Cortex of kidney (tissue), 1 donor: Measurements from ENCODE around the gene KMT2B.
"Not testable (repeated sequence)": the region's sequence is repeated elsewhere in the genome, so short reads cannot be mapped to it uniquely, and the experiment has no call there.

ENCODE experiments used
- DNase-seq: peaks from one replicate; lab custom pipeline; 2025; lab: John Stamatoyannopoulos, UW

Gene KMT2B

DNA sequence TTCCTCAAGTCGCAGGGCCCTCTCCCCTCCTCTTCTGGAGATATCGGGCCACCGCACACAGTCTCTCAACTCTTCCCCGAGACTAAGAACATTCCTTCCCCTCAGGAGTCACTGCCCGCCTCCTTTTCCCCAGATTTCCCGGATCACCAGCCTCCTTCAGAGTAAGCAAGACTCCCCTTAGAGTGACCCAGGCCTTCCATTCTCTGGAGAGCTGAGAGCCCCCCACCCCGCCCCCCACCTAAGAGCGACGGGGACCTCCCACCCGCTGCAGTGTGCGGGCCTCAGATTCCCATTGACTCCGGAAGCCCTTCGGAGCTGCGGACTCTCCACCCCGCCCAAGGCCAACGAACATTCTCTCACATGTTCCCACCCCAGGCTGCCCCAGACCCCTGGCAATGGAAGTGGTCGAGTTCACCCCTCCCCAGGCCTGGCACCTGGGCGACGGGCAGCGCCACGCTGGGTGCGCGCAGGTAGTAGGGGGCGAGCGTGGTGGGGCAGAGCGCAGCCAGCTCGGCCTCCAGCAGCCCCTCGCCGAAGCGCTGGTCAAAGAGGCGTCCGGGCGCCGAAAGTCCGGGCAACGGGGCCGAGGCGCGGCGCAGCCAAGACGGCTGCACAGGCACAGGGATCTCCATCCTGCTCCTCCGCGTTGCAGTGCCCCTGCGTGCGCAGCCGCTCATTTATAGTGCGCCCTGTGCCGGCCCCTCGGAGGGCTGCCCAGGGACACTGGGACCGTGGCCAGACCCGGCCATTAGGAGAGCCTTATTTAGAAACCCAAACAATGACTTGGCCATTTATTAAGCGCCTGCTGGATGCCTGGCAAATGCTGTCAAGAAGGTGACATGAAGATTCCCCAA lies 38.8 kb downstream of the KMT2B start, which contains the start of gene HSPB6:
Gene HSPB6, minus strand, starts transcription at position 653 of the 854 bp plus-strand sequence. Its CDS starts 21 bp downstream, at position 632.
- DNase-seq, result no peak

DNA sequence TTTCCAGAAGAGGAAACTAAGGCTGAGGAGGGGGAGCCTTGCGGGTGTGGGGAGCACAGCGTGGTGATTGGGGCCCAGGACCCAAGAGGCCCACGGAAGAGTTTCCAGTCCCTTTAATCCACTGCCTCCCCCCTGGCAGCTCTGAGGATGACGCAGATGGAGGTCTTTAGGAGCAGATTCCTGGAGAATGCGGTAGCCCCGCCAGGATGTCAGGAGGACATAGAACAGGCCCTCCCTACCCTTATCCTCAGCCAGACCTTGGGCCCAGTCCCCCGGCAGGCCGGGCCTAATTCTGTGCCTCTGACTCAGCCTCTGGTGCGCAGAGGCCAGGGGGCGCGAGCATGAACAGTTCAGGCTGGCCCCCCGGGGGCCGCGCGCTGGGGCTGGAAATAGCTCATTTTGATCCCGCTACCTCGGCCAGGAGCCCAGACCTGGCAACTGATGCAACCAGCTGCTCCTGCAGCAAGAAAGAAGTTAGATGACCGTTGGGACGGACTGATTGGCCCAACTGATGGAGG lies 39.5 kb downstream of the KMT2B start:
- no peak for DNase-seq

DNA sequence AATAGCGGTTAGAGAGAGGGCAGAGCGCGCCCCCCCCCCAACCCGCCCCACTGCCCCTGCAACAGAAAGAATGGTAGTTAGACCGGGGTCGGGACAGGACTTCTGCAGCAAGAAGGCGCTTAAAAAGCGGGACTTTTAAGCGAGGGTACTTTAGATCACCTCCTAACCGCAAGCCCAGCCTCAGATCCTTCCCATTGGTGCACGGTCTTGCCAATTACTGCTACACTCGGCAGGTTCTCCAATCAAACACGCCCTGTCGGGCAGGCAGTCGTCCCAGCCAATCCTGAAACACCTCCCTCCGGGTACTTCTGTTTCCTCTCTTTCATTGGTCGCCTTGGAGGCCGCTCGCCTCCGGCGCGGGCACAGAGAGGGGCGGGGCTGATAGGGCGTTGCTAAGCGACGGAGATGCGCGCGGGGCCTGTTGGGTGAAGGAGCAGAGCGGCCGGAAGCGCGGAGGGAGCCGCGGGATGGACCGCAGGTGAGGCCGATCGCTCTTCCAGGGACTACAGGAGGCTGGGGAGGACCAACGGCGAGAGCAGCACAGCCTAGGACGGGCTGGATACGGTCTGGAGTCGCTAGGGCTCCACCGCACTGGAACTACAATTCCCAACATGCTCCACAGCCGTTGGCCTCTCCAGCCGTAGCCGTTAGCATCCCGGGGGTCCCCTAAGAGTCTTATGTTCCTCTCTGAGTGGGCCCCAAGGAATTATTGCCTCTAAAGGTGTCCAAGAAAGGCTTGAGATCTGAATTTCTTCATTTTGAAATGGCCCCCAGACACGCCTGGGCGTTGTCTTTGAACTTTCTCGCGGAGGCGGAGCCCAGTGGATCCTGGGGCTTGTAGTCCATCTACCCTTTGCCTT lies 40.2 kb downstream of the KMT2B start, which contains the start of gene PROSER3:
Gene PROSER3, plus strand, starts transcription at position 428 of the 860 bp plus-strand sequence. Its CDS starts 40 bp downstream, at position 468.
- peak; percentile 60 for DNase-seq

- no peak for DNase-seq
Measured at GRCh38 chr19:35759697-35760096, 41.9 kb downstream of the KMT2B start.

- DNase-seq, result no peak
Measured at GRCh38 chr19:35760711-35761349, 43.0 kb downstream of the KMT2B start.

GRCh38 chr19:35764432-35765315 lies 46.9 kb downstream of the KMT2B start:
- no peak for DNase-seq

GRCh38 chr19:35766571-35767104 lies 48.8 kb downstream of the KMT2B start:
- no peak for DNase-seq

- no peak for DNase-seq
Measured at GRCh38 chr19:35767288-35768081, 49.7 kb downstream of the KMT2B start.

- DNase-seq, result no peak
Measured at GRCh38 chr19:35768082-35768421, 50.2 kb downstream of the KMT2B start.

GRCh38 chr19:35772362-35772761 lies 54.6 kb downstream of the KMT2B start:
- DNase-seq, result not testable (repeated sequence)

DNA sequence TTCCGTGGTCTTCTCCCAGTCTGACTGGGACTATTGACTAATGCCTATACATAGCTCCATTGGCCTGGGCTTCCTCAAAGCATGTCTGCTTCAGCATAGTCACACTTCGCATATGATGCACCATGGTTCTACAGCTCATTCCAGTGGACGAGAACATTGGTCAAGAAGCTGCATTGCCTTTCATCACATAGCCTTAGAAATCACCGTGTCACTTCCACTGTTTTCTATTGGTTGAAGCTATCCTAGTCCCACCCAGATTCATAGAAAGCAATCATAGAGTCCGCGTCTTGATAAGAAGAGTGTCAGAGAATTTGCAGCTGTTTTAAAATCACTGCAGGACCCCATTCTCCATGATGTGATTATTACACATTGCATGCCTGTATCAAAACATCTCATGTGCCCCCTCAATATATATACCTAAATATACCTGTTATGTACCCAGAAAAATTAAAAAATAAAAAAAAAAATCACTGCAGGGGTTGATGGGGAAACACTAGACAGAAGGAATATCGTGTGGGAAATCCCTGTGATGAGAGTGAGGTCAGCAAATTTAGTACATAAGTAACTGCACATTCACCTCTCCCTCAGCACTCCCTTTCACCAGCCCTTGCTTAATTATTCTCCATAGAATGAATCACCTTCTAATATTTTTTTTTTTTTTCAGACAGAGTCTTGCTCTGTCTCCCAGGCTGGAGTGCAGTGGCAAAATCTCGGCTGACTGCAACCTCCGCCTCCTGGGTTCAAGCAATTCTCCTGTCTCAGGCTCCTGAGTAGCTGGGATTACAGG lies 55.4 kb downstream of the KMT2B start:
- DNase-seq, result no peak

DNA sequence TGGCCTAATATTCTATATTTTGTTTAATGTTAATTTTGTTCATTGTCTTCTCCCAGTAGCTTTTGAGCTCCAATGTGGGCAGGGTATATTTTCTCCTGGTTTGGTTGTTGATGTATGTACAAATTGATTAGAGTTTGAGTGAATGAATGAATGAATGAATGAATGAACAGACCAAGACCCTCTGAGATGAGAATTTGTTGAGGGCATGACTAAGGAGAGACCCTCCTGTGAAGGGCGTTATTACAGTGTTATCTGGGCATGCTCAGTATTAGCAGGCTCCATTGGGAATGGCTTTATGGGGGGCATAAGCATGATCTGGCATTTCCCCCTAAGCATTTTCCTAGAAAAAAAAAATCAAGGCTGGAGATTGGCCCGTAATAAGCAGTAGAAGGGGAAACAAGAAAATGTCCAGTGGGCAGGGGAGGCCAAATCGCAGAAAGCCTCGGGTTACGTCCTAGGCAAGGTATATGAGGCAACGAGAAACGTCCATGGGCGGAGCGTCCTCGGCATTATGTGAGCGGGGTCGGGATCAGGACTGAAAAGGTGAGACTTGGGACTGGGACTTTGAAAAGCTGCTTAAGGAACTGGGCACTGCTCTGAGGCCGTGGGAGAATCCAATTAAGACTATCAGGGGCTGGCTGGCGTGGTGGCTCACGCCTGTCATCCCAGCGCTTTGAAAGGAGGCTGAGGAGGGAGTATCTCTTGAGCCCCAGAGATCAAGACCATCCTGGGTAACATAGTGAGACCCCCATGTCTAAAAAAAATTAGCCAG lies 56.7 kb downstream of the KMT2B start:
- DNase-seq, result no peak

DNA sequence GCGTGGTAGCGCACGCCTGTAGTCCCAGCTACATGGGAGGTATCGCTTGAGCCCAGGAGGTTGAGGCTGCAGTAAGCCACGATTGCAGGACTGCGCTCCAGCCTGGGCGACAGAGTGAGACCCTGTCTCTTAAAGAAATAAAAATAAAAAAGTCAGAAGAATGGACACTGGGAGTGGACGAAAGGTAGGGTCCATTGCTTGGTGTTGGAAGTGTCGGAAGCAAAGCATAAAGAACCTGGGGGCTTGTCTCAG lies 57.2 kb downstream of the KMT2B start:
- DNase-seq, result no peak

GRCh38 chr19:35775298-35776101 lies 57.7 kb downstream of the KMT2B start, which contains the start of gene ARHGAP33:
ARHGAP33 (plus strand) TSS chr19:35775564; CDS start chr19:35775659, 95 bp downstream.
- no peak for DNase-seq

GRCh38 chr19:35776102-35776788 lies 58.4 kb downstream of the KMT2B start:
- DNase-seq, result no peak

DNA sequence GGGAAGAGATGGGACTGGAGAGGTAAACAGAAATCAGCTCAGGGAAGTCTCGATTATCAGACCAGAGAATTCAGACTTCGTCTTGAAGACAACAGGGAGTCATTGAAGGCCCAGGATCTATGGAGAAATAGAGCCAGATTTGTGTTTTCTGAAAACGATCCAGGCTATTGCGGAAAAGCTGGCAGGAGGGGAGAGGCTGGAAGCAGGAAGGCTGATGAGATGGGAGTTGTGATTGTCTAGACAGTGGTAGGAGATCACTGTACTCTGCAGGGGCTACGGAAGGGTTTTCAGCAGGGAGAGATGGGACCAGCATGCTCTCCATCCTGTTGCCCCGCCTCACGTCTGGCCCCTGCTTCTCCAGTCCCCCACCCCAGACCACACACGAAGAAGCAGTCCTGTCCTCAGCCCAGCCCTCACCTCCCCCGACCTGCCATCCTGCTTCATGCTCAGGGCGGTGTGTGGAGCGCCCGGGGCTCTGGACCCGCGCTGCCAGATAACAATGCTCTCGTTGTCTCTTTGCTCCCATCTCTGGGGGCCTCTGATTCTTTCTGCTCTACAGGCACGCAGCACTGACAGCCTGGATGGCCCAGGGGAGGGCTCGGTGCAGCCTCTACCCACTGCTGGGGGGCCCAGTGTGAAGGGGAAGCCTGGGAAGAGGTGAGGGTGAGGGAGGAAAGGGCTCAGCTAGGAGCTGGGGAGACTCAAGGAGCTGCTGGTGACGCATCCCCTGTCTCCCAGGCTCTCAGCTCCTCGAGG lies 59.5 kb downstream of the KMT2B start:
- no peak for DNase-seq
